Mesothelial cell of epicardium (in vitro differentiated cells): ENCODE data around the gene PLCB1. TPM values are rescaled to one million over a fixed set of nuclear protein-coding genes. Genes with fewer than 3 reads are reported as not detected.

Experiments used
- DNase-seq, 2 experiments: peaks; one replicate each; pipeline ENCODE4 v3.0.0; 2021; ENCODE audit warnings: low spot score in 2 of 2; ENCODE audit not compliant: unreplicated experiment in 2 of 2
- H3K27ac Mint-ChIP-seq: 2 replicates; pipeline ENCODE4 v1.8.0; 2021; ENCODE audit warnings: mixed read lengths
- H3K27me3 Mint-ChIP-seq: 2 replicates; pipeline ENCODE4 v1.8.0; 2021; ENCODE audit warnings: low read depth, mixed read lengths
- H3K36me3 Mint-ChIP-seq: 2 replicates; pipeline ENCODE4 v1.8.0; 2021; ENCODE audit warnings: mixed read lengths
- H3K4me1 Mint-ChIP-seq: 2 replicates; pipeline ENCODE4 v1.8.0; 2021; ENCODE audit warnings: mixed read lengths
- H3K4me3 Mint-ChIP-seq: 2 replicates; pipeline ENCODE4 v1.8.0; 2021; ENCODE audit warnings: mild to moderate bottlenecking, moderate library complexity, mixed read lengths
- H3K9me3 Mint-ChIP-seq: 2 replicates; pipeline ENCODE4 v1.8.0; 2021; ENCODE audit warnings: mixed read lengths
- CTCF ChIP-seq: fragments of 200-600 bp; sonication (generic); IDR thresholded peaks from one replicate; pipeline ENCODE4 v1.5.0; 2021; ENCODE audit warnings: antibody characterized with exemption; ENCODE audit not compliant: unreplicated experiment
- total RNA-seq: library from RNA; stranded (reverse); gene quantifications from 3 replicates; pipeline ENCODE4 v1.2.1, GENCODE V29; 2021

The PLCB1 gene
- total RNA-seq, 1 donor from 2014 or later: 41.5 TPM

GRCh38 chr20:8855315-8855714 is 723.2 kb downstream of the PLCB1 start:
- Mint-ChIP-seq H3K4me1 (peaks cover 3% of the 10 kb centered on the region), H3K27ac (peak overlapping the region; percentile 48)
- no peak for TF ChIP-seq CTCF

DNA sequence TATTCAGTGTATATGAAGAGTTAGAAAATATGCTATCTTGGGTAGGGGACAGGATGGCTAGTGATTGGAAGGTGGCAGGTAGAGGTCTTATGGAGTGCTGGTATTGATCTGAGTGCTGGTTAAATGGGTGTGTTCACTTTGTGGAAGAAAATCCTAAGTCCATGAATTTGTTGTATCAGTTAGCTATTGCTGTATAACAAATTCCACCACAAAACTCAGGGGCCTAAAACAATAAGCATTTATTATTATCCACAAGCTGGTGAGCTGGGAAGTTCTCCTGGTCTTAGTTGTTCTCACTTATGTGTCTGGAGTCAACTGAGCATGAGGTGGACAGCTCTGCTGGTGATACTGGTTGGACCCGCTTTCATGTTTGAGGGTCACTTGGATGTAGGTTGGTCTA is 724.6 kb downstream of the PLCB1 start:
- Mint-ChIP-seq H3K36me3 (no peaks in the 10 kb centered on the region), H3K4me1 (peaks cover 3% of the 10 kb centered on the region), H3K27me3 (no peaks in the 10 kb centered on the region), H3K9me3 (peaks cover 6% of the 10 kb centered on the region), H3K27ac (no peak overlapping the region), H3K4me3 (no peak overlapping the region)
- no peak for TF ChIP-seq CTCF
- DNase-seq: no peak

More at GRCh38 chr20:8855315-8855714, 723.2 kb downstream of the PLCB1 start:
- no peaks in the 10 kb centered on the region for H3K36me3 Mint-ChIP-seq
- no peak for DNase-seq
- H3K4me3 Mint-ChIP-seq: no peak overlapping the region
- H3K27me3 Mint-ChIP-seq: no peaks in the 10 kb centered on the region
- H3K9me3 Mint-ChIP-seq: peaks cover 6% of the 10 kb centered on the region

DNA sequence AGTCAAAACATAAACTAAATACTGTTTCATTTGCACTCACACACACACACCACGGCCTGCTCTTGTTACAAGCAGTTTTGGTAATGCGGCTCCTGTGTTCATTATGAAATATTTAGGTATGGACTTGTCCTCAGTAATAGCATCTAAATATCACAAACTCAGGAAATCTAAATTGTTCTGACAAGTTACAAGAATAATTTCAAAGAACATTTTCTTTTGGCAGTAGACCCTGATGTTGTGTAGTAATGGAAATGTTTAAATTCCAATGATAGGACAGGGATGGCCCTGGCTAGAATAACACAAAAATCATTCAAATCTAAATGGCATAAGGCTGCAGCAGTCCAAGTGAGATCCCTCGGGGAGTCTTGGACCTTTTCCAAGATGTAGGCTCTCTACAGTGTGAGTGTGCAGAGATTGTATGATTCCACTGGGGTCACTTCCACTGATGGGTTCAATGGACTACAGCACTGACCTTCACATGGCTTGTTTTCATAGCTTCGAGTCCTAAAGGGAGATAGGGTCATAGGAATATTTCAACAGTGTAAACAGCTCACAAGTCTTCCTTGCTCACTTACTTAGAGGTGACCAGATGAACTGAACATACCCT is 726.2 kb downstream of the PLCB1 start:
- DNase-seq: no peak
- no peaks in the 10 kb centered on the region for H3K36me3 Mint-ChIP-seq
- peaks cover 6% of the 10 kb centered on the region for H3K9me3 Mint-ChIP-seq
- no peak for TF ChIP-seq CTCF
- no peak overlapping the region for H3K27ac Mint-ChIP-seq
- H3K27me3 Mint-ChIP-seq: no peaks in the 10 kb centered on the region
- peaks cover 3% of the 10 kb centered on the region for H3K4me1 Mint-ChIP-seq
- no peak overlapping the region for H3K4me3 Mint-ChIP-seq

DNA sequence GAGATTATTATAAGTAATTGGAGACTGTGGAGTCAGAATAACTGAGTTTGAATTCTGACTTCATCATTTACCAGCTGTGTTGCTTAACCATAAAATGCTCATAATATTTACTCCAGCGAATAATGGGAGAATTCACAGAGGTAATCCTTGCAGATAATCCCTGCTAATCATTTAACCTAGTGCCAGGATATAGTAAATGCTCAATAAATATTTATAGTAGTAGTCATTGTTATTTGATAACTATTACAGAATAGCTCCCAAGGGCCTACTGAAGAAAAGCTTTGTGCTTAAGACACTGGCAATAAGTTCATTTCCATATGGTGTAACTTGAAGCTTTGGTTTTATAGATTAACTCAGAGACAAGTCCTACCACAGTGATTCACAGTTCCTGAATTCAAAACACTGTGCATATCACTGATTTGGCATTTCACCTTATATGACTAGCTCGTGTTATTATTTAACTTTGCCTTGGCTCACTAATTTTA is 728.0 kb downstream of the PLCB1 start:
- no peak for DNase-seq
- no peak for TF ChIP-seq CTCF
- Mint-ChIP-seq H3K27ac (no peak overlapping the region), H3K36me3 (no peaks in the 10 kb centered on the region), H3K4me1 (peaks cover 3% of the 10 kb centered on the region), H3K27me3 (no peaks in the 10 kb centered on the region), H3K4me3 (no peak overlapping the region), H3K9me3 (peaks cover 6% of the 10 kb centered on the region)

DNA sequence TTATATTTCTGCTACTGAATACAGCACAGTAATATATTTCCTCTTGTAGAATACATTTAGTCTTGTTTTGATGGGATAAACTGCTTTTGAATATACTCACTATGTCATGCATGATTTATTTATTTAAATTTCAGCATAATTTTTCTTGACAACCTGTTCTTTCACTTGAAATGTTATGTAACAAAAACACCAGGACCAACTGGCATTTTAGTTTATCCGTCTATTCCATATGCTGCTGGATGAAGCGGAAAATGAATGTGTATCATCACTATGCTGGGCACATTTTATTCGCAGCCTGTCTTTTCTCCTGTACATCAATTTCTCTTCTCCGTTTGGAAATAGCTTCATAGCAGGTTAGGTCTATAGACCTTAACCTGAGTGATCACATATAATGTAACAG is 730.0 kb downstream of the PLCB1 start:
- peaks cover 3% of the 10 kb centered on the region for H3K4me1 Mint-ChIP-seq
- no peak overlapping the region for H3K27ac Mint-ChIP-seq
- no peaks in the 10 kb centered on the region for H3K36me3 Mint-ChIP-seq
- H3K9me3 Mint-ChIP-seq: peaks cover 3% of the 10 kb centered on the region
- H3K4me3 Mint-ChIP-seq: no peak overlapping the region
- H3K27me3 Mint-ChIP-seq: no peaks in the 10 kb centered on the region
- no peak for TF ChIP-seq CTCF
- DNase-seq: no peak
